Measurements from ENCODE around the gene CABCOCO1. TPM values are rescaled to one million over a fixed set of nuclear protein-coding genes. Genes with fewer than 3 reads are reported as not detected.

Gene CABCOCO1
- total and polyA plus RNA-seq, 2 of the 13 experiments (the other 11 are each of a cell fraction or from before 2014, with no cell fraction given) = not detected

DNA sequence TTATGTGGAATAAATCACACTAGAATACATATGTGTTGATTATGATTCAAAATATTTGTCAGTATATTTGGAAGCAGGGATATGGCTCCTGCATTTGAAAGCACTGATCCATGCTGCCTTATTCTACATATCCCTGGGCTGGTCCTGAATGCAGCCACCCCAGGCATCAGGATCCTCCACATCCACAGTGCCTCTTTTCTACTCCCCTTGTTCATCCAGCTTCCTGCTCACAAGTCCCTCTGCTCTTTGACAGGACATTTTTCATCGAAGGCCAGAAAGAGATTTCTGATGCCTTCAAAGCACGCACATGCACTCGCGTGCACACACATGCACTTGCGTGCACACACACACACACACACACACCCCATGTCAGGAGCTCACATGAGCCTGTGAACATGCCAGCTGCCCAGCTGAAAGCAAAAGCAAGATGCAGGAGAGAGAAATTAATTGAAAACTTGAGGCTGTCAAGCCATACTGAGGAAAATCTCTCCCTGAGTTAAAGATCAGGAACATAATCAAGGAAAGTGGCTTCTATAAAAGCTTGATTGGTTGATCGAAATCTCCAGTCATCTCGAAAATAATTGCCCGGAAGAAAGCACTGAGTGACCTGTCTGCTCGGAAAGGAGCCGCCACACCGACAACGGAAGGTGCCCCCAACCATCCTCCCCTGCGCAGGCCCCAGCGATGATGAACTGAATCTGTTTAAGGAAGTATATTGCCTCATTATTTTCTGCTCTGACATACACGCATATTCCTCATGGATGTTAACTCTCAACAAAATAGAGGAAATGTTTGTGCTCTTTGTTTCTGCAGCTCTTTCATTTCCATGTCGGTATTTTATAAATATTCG lies 134.8 kb downstream of the CABCOCO1 start:
- FAIRE-seq = no peak

More for the DNA sequence above, 134.8 kb downstream of the CABCOCO1 start:
- H3K9ac ChIP-seq (ENCODE audit: insufficient read depth, low read depth, low read length) = no peak overlapping the region
- POLR2A ChIA-PET = no interaction called here
- H4K20me1 ChIP-seq (ENCODE audit: insufficient read depth, low read length) = no peaks in the 10 kb centered on the region
- H3K36me3 ChIP-seq (replicated peaks in 1 of 2; ENCODE audit: control insufficient read depth in 1 of 2, insufficient read depth in 2 of 2, low read length in 2 of 2) = no peaks in the 10 kb centered on the region
- TF ChIP-seq, protein P1, sequence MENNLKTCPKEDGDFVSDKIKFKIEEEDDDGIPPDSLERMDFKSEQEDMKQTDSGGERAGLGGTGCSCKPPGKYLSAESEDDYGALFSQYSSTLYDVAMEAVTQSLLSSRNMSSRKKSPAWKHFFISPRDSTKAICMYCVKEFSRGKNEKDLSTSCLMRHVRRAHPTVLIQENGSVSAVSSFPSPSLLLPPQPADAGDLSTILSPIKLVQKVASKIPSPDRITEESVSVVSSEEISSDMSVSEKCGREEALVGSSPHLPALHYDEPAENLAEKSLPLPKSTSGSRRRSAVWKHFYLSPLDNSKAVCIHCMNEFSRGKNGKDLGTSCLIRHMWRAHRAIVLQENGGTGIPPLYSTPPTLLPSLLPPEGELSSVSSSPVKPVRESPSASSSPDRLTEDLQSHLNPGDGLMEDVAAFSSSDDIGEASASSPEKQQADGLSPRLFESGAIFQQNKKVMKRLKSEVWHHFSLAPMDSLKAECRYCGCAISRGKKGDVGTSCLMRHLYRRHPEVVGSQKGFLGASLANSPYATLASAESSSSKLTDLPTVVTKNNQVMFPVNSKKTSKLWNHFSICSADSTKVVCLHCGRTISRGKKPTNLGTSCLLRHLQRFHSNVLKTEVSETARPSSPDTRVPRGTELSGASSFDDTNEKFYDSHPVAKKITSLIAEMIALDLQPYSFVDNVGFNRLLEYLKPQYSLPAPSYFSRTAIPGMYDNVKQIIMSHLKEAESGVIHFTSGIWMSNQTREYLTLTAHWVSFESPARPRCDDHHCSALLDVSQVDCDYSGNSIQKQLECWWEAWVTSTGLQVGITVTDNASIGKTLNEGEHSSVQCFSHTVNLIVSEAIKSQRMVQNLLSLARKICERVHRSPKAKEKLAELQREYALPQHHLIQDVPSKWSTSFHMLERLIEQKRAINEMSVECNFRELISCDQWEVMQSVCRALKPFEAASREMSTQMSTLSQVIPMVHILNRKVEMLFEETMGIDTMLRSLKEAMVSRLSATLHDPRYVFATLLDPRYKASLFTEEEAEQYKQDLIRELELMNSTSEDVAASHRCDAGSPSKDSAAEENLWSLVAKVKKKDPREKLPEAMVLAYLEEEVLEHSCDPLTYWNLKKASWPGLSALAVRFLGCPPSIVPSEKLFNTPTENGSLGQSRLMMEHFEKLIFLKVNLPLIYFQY (CRISPR knock-in tag; IDR thresholded peaks at IDR 0.05; ENCODE audit: borderline replicate concordance) = no peak
- TF ChIP-seq HMGA1 (CRISPR knock-in tag; conservative IDR thresholded peaks at IDR 0.05) (no peak), PLRG1 (conservative IDR thresholded peaks at IDR 0.05) (no peak), ARNT2 (CRISPR knock-in tag; IDR thresholded peaks at IDR 0.05; ENCODE audit: low read depth) (no peak), MYNN (CRISPR knock-in tag; IDR thresholded peaks at IDR 0.05; ENCODE audit: low read depth) (no peak)
- TF ChIP-seq, protein P2, sequence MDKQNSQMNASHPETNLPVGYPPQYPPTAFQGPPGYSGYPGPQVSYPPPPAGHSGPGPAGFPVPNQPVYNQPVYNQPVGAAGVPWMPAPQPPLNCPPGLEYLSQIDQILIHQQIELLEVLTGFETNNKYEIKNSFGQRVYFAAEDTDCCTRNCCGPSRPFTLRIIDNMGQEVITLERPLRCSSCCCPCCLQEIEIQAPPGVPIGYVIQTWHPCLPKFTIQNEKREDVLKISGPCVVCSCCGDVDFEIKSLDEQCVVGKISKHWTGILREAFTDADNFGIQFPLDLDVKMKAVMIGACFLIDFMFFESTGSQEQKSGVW (CRISPR knock-in tag; IDR thresholded peaks at IDR 0.05; ENCODE audit: borderline replicate concordance) = no peak
- TF ChIP-seq, protein P3, sequence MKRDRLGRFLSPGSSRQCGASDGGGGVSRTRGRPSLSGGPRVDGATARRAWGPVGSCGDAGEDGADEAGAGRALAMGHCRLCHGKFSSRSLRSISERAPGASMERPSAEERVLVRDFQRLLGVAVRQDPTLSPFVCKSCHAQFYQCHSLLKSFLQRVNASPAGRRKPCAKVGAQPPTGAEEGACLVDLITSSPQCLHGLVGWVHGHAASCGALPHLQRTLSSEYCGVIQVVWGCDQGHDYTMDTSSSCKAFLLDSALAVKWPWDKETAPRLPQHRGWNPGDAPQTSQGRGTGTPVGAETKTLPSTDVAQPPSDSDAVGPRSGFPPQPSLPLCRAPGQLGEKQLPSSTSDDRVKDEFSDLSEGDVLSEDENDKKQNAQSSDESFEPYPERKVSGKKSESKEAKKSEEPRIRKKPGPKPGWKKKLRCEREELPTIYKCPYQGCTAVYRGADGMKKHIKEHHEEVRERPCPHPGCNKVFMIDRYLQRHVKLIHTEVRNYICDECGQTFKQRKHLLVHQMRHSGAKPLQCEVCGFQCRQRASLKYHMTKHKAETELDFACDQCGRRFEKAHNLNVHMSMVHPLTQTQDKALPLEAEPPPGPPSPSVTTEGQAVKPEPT (CRISPR knock-in tag; IDR thresholded peaks at IDR 0.05; ENCODE audit: low read depth) = no peak
- H3K4me3 ChIP-seq (replicated peaks in 1 of 3; ENCODE audit: insufficient read depth in 1 of 3, low read depth in 2 of 3, low read length in 3 of 3) = no peak overlapping the region
- no peak overlapping the region for H2AFZ ChIP-seq (ENCODE audit: low read length)
- in situ Hi-C loops (cut with HindIII; ENCODE audit: extremely low pct_ligation_motif_present, low pct_unique_long_range_greater_than_20kb) (no loop called here), intact Hi-C loops (cut with micrococcal nuclease; ENCODE audit: unreplicated experiment) (no loop called here)
- WGBS (ENCODE audit: low lambda C conversion rate) = 81% methylated on average over 17 of the region's 17 CpGs
- no peaks in the 10 kb centered on the region for H3K9me3 ChIP-seq (ENCODE audit: low read length)
- ATAC-seq = no peak
- no TSS peak for BruUV-seq (replicated peaks)
- H3K27me3 ChIP-seq (ENCODE audit: control insufficient read depth in 1 of 2, insufficient read depth in 2 of 2, low read length in 2 of 2) = no peaks in the 10 kb centered on the region
- CTCF ChIA-PET (ENCODE audit: low intra/inter-chr PET ratio, low total read pairs) = no interaction called here
- no peaks in the 10 kb centered on the region for H3K79me2 ChIP-seq (ENCODE audit: insufficient read depth, low read length)
- DNase-seq (ENCODE audit: low spot score) = no peak
- no peak overlapping the region for H3K4me2 ChIP-seq (ENCODE audit: low read depth, low read length)
- no peak overlapping the region for H3K27ac ChIP-seq (ENCODE audit: extremely low read length, insufficient read depth, low read length)
- 0 out of 2 replicates have a peak, but pooled peaks cover 8% of the 10 kb centered on the region for H3K4me1 ChIP-seq (ENCODE audit: insufficient read depth, low read length)

Measured in HepG2 (cell line).